Measurements from ENCODE around the gene EPS8L3. TPM values are rescaled to one million over a fixed set of nuclear protein-coding genes. Genes with fewer than 3 reads are reported as not detected.

The EPS8L3 gene
- not detected in 2 replicates for total RNA-seq (ENCODE audit: low replicate concordance)

- no peak for DNase-seq (ENCODE audit: low spot score)
- Mint-ChIP-seq H3K27me3 (ENCODE audit: insufficient read depth, low read depth) (peaks cover 10% of the 10 kb centered on the region), H3K36me3 (no peaks in the 10 kb centered on the region), H3K27ac (peak within 1 kb of the TSS; percentile 64), H3K4me1 (peaks cover 9% of the 10 kb centered on the region), H3K9me3 (peaks cover 2% of the 10 kb centered on the region), H3K4me3 (no peak within 1 kb of the TSS)
- H3K4me3 ChIP-seq, result no peak within 1 kb of the TSS
- no peak within 1 kb of the TSS for H2AFZ ChIP-seq (replicated peaks)
- no peaks in the 10 kb centered on the region for H3K27me3 ChIP-seq
- no peaks in the 10 kb centered on the region for H3F3A ChIP-seq (ENCODE audit: low read depth)
- H3K27ac ChIP-seq, result no peak within 1 kb of the TSS
- H3K9me3 ChIP-seq (ENCODE audit: low read depth), result no peaks in the 10 kb centered on the region
- TF ChIP-seq EZH2phosphoT487 (IDR thresholded peaks at IDR 0.05), result no peak
- H3K4me2 ChIP-seq, result no peak within 1 kb of the TSS
- no peaks in the 10 kb centered on the region for H3K36me3 ChIP-seq
- no peak within 1 kb of the TSS for H3K9ac ChIP-seq
- H4K20me1 ChIP-seq (ENCODE audit: low read depth), result no peaks in the 10 kb centered on the region
- H3K4me1 ChIP-seq, result no peaks in the 10 kb centered on the region
- no peaks in the 10 kb centered on the region for H3K79me2 ChIP-seq (ENCODE audit: low read depth)
Observed at GRCh38 chr1:109763646-109764415, at the start of gene EPS8L3. Gene EPS8L3, minus strand, starts transcription at chr1:109763923. Its CDS starts 2,174 bp downstream, at chr1:109761749.

GRCh38 chr1:109812691-109813393, 49.1 kb upstream of the EPS8L3 start:
- no peaks in the 10 kb centered on the region for H3K36me3 ChIP-seq
- no peak overlapping the region for H3K27ac ChIP-seq
- H4K20me1 ChIP-seq (ENCODE audit: low read depth), result no peaks in the 10 kb centered on the region
- H3K4me2 ChIP-seq, result no peak overlapping the region
- no peak overlapping the region for H3K9ac ChIP-seq
- Mint-ChIP-seq H3K36me3 (peaks cover 7% of the 10 kb centered on the region), H3K4me3 (no peak overlapping the region), H3K27me3 (ENCODE audit: insufficient read depth, low read depth) (peaks cover 10% of the 10 kb centered on the region), H3K27ac (no peak overlapping the region), H3K4me1 (peaks cover 32% of the 10 kb centered on the region), H3K9me3 (peaks cover 22% of the 10 kb centered on the region)
- H3K79me2 ChIP-seq (ENCODE audit: low read depth), result no peaks in the 10 kb centered on the region
- no peak overlapping the region for H3K4me3 ChIP-seq
- no peak for TF ChIP-seq CTCF (IDR thresholded peaks at IDR 0.05)
- no peak for TF ChIP-seq EZH2phosphoT487 (IDR thresholded peaks at IDR 0.05)
- no peaks in the 10 kb centered on the region for H3K4me1 ChIP-seq
- no peak overlapping the region for H2AFZ ChIP-seq (replicated peaks)
- H3F3A ChIP-seq (ENCODE audit: low read depth), result no peaks in the 10 kb centered on the region
- no peak for DNase-seq (ENCODE audit: low spot score)
- no peaks in the 10 kb centered on the region for H3K27me3 ChIP-seq
- H3K9me3 ChIP-seq (ENCODE audit: low read depth), result no peaks in the 10 kb centered on the region

- Histone ChIP-seq H3K9ac (no peak overlapping the region), H3F3A (ENCODE audit: low read depth) (no peaks in the 10 kb centered on the region), H3K4me2 (no peak overlapping the region), H3K27ac (no peak overlapping the region), H3K27me3 (no peaks in the 10 kb centered on the region), H4K20me1 (ENCODE audit: low read depth) (no peaks in the 10 kb centered on the region), H3K79me2 (ENCODE audit: low read depth) (no peaks in the 10 kb centered on the region), H3K4me3 (no peak overlapping the region), H3K9me3 (ENCODE audit: low read depth) (no peaks in the 10 kb centered on the region), H3K4me1 (no peaks in the 10 kb centered on the region), H2AFZ (replicated peaks) (no peak overlapping the region), H3K36me3 (no peaks in the 10 kb centered on the region)
- Mint-ChIP-seq H3K4me1 (peaks cover 3% of the 10 kb centered on the region), H3K36me3 (no peaks in the 10 kb centered on the region), H3K27me3 (ENCODE audit: insufficient read depth, low read depth) (peaks cover 8% of the 10 kb centered on the region), H3K9me3 (peaks cover 2% of the 10 kb centered on the region), H3K4me3 (no peak overlapping the region), H3K27ac (peak overlapping the region; percentile 60)
- DNase-seq (ENCODE audit: low spot score), result no peak
- TF ChIP-seq EZH2phosphoT487 (IDR thresholded peaks at IDR 0.05) (no peak), CTCF (IDR thresholded peaks at IDR 0.05) (no peak), EZH2 (IDR thresholded peaks at IDR 0.05) (no peak)
Observed at GRCh38 chr1:109808703-109809102, 45.0 kb upstream of the EPS8L3 start.
